Activated CD4-positive, alpha-beta T cell treated with anti-CD3 and anti-CD28 coated beads for 36 hours (primary cell): ENCODE results near the gene FLT4. TPM values are rescaled to one million over a fixed set of nuclear protein-coding genes. Genes with fewer than 3 reads are reported as not detected.
A peak's percentile ranks its signal among the peaks of the same experiment; 100 is the strongest.
"Not testable (repeated sequence)": the region's sequence is repeated elsewhere in the genome, so short reads cannot be mapped to it uniquely, and the experiment has no call there.

Source experiments
- ATAC-seq: fragments of 200-7000 bp; cut with Tn5 transposase; one replicate; pipeline ENCODE4 v1.10.0; 2021; ENCODE audit warnings: mild to moderate bottlenecking, moderate library complexity
- CTCF ChIA-PET: fragments of 350-600 bp; sonication (Branson Sonifier 250); formaldehyde crosslinking; loops from one replicate; lab custom pipeline; 2021; ENCODE audit warnings: antibody characterized with exemption; lab: Charles Lee
- POLR2A ChIA-PET: fragments of 350-600 bp; sonication (Branson Sonifier 250); formaldehyde crosslinking; loops from one replicate; lab custom pipeline; 2021; ENCODE audit warnings: antibody characterized with exemption, inconsistent platforms; lab: Charles Lee
- DNase-seq: peaks from one replicate; pipeline ENCODE4 v3.0.0-alpha.2; 2020
- H3K27ac Mint-ChIP-seq: one replicate; pipeline ENCODE4 v1.8.0; 2021; ENCODE audit warnings: mixed read lengths
- H3K27me3 Mint-ChIP-seq: one replicate; pipeline ENCODE4 v1.8.0; 2021; ENCODE audit warnings: mixed read lengths
- H3K36me3 Mint-ChIP-seq: one replicate; pipeline ENCODE4 v1.8.0; 2021; ENCODE audit warnings: low read depth, mixed read lengths
- H3K4me1 Mint-ChIP-seq: one replicate; pipeline ENCODE4 v1.8.0; 2021; ENCODE audit warnings: mixed read lengths
- H3K4me3 Mint-ChIP-seq: one replicate; pipeline ENCODE4 v1.8.0; 2021; ENCODE audit warnings: mild to moderate bottlenecking, moderate library complexity, mixed read lengths
- H3K9me3 Mint-ChIP-seq: one replicate; pipeline ENCODE4 v1.8.0; 2021; ENCODE audit warnings: low read depth, mixed read lengths
- intact Hi-C, 2 experiments: fragments of 100-400 bp; cut with DNase I in 1 of 2; cut with micrococcal nuclease in 1 of 2; formaldehyde crosslinking; loops; one replicate each; pipeline versions ENCODE4 v1.14.2 to v1.15.1; 2022 to 2024; cut with DNase I, micrococcal nuclease
- total RNA-seq, 2 experiments: library from RNA; stranded (reverse); gene quantifications; one replicate each; pipeline ENCODE4 v1.2.3, GENCODE V29; 2021

The FLT4 gene
- under 1 TPM; 0.75 to 0.98 TPM for total RNA-seq

- POLR2A ChIA-PET, result no interaction called here
- Mint-ChIP-seq H3K4me3 (peak within 1 kb of the TSS; percentile 64), H3K27ac (no peak within 1 kb of the TSS), H3K4me1 (peaks cover 7% of the 10 kb centered on the region), H3K9me3 (no peaks in the 10 kb centered on the region), H3K36me3 (no peaks in the 10 kb centered on the region), H3K27me3 (peaks cover 37% of the 10 kb centered on the region)
- ATAC-seq (peak; percentile 52), DNase-seq (peak; percentile 19)
- intact Hi-C loops, result no loop called here
- CTCF ChIA-PET, result interaction anchor here (1.0 kb wide), 1 partner anchor 441 kb away, joined by 3 read pairs; the partner anchor contains the start of gene RASGEF1C
These were observed at the start of gene FLT4 for GRCh38 chr5:180649297-180650039. FLT4 (minus strand) TSS chr5:180649600; CDS start chr5:180649545, 55 bp downstream.

GRCh38 chr5:180699042-180699441 lies 49.6 kb upstream of the FLT4 start:
- peaks cover 2% of the 10 kb centered on the region for H3K36me3 Mint-ChIP-seq
- ChIA-PET CTCF (no interaction called here), POLR2A (no interaction called here)
- peaks cover 5% of the 10 kb centered on the region for H3K9me3 Mint-ChIP-seq
- DNase-seq, result no peak
- H3K27ac Mint-ChIP-seq, result no peak overlapping the region
- H3K27me3 Mint-ChIP-seq, result peaks cover 6% of the 10 kb centered on the region
- intact Hi-C loops, result loop anchor here in 1 of 2 experiments (1.0 to 2.0 kb wide), 2 partner anchors 11 to 18 kb away; no protein-coding TSS in a partner anchor
- H3K4me1 Mint-ChIP-seq, result peaks cover 8% of the 10 kb centered on the region
- no peak overlapping the region for H3K4me3 Mint-ChIP-seq
- ATAC-seq, result peak; percentile 88

GRCh38 chr5:180696116-180696515 lies 46.7 kb upstream of the FLT4 start:
- POLR2A ChIA-PET, result no interaction called here
- intact Hi-C loops, result no loop called here
- CTCF ChIA-PET, result no interaction called here
- Mint-ChIP-seq H3K36me3 (peaks cover 2% of the 10 kb centered on the region), H3K4me1 (peaks cover 19% of the 10 kb centered on the region), H3K27ac (no peak overlapping the region), H3K9me3 (peaks cover 3% of the 10 kb centered on the region), H3K27me3 (peaks cover 6% of the 10 kb centered on the region), H3K4me3 (no peak overlapping the region)
- DNase-seq (no peak), ATAC-seq (no peak)

GRCh38 chr5:180692429-180692828 lies 43.0 kb upstream of the FLT4 start:
- ATAC-seq, result no peak
- H3K9me3 Mint-ChIP-seq, result no peaks in the 10 kb centered on the region
- H3K4me3 Mint-ChIP-seq, result no peak overlapping the region
- H3K4me1 Mint-ChIP-seq, result peaks cover 40% of the 10 kb centered on the region
- POLR2A ChIA-PET, result no interaction called here
- intact Hi-C loops, result no loop called here
- CTCF ChIA-PET, result interaction anchor here (1.3 to 1.7 kb wide), 2 partner anchors 9 to 26 kb away, joined by 4 to 9 read pairs; no protein-coding TSS in a partner anchor
- H3K36me3 Mint-ChIP-seq, result no peaks in the 10 kb centered on the region
- H3K27ac Mint-ChIP-seq, result no peak overlapping the region
- no peak for DNase-seq
- H3K27me3 Mint-ChIP-seq, result no peaks in the 10 kb centered on the region

- ChIA-PET POLR2A (interaction anchor here (0.6 kb wide), 1 partner anchor 17 kb away, joined by 3 read pairs; no protein-coding TSS in a partner anchor), CTCF (interaction anchor here (0.7 to 1.7 kb wide), 4 partner anchors 10 to 92 kb away, joined by 3 to 9 read pairs (median 3); no protein-coding TSS in a partner anchor)
- Mint-ChIP-seq H3K27me3 (no peaks in the 10 kb centered on the region), H3K4me3 (no peak overlapping the region), H3K9me3 (no peaks in the 10 kb centered on the region), H3K4me1 (peaks cover 49% of the 10 kb centered on the region), H3K27ac (no peak overlapping the region), H3K36me3 (no peaks in the 10 kb centered on the region)
- no peak for ATAC-seq
- intact Hi-C loops, result no loop called here
- DNase-seq, result no peak
These were observed 41.6 kb upstream of the FLT4 start for GRCh38 chr5:180691046-180691445.

- POLR2A ChIA-PET, result no interaction called here
- ATAC-seq (no peak), DNase-seq (no peak)
- Mint-ChIP-seq H3K36me3 (no peaks in the 10 kb centered on the region), H3K9me3 (no peaks in the 10 kb centered on the region), H3K4me1 (peaks cover 54% of the 10 kb centered on the region), H3K4me3 (no peak overlapping the region), H3K27ac (no peak overlapping the region), H3K27me3 (no peaks in the 10 kb centered on the region)
- intact Hi-C loops, result no loop called here
- CTCF ChIA-PET, result interaction anchor here (0.9 kb wide), 1 partner anchor 23 kb away, joined by 3 read pairs; no protein-coding TSS in a partner anchor
These were observed 41.2 kb upstream of the FLT4 start for GRCh38 chr5:180690562-180690961.

- Mint-ChIP-seq H3K36me3 (no peaks in the 10 kb centered on the region), H3K27me3 (no peaks in the 10 kb centered on the region), H3K4me1 (peaks cover 58% of the 10 kb centered on the region), H3K27ac (peak overlapping the region; percentile 88), H3K4me3 (peak overlapping the region; percentile 61), H3K9me3 (no peaks in the 10 kb centered on the region)
- no peak for ATAC-seq
- CTCF ChIA-PET, result interaction anchor here (0.6 kb wide), 1 partner anchor 108 kb away, joined by 3 read pairs; no protein-coding TSS in a partner anchor
- intact Hi-C loops, result loop anchor here (1.0 to 2.0 kb wide), 3 partner anchors 29 to 397 kb away; partner anchors contain the start of gene MAPK9 (in 1 of the 2)
- no peak for DNase-seq
- POLR2A ChIA-PET, result no interaction called here
These were observed 40.4 kb upstream of the FLT4 start for GRCh38 chr5:180689775-180690174.

GRCh38 chr5:180689071-180689694 lies 39.8 kb upstream of the FLT4 start:
- ChIA-PET CTCF (interaction anchor here (0.6 kb wide), 1 partner anchor 108 kb away, joined by 3 read pairs; no protein-coding TSS in a partner anchor), POLR2A (interaction anchor here (0.6 kb wide), 1 partner anchor 30 kb away, joined by 3 read pairs; no protein-coding TSS in a partner anchor)
- peaks cover 63% of the 10 kb centered on the region for H3K4me1 Mint-ChIP-seq
- no peaks in the 10 kb centered on the region for H3K9me3 Mint-ChIP-seq
- intact Hi-C loops, result loop anchor here (1.0 to 2.0 kb wide), 3 partner anchors 29 to 396 kb away; partner anchors contain the start of gene MAPK9 (in 1 of the 2)
- H3K4me3 Mint-ChIP-seq, result peak overlapping the region; percentile 61
- peak; percentile 66 for ATAC-seq
- DNase-seq, result peak; percentile 65
- H3K27ac Mint-ChIP-seq, result peak overlapping the region; percentile 88
- no peaks in the 10 kb centered on the region for H3K27me3 Mint-ChIP-seq
- no peaks in the 10 kb centered on the region for H3K36me3 Mint-ChIP-seq

GRCh38 chr5:180688330-180689070 lies 39.1 kb upstream of the FLT4 start:
- peaks cover 69% of the 10 kb centered on the region for H3K4me1 Mint-ChIP-seq
- H3K4me3 Mint-ChIP-seq, result peak overlapping the region; percentile 61
- intact Hi-C loops, result loop anchor here (1.0 to 2.0 kb wide), 4 partner anchors 11 to 396 kb away; partner anchors contain the start of gene MAPK9 (in 1 of the 2)
- CTCF ChIA-PET, result interaction anchor here (0.5 to 1.3 kb wide), 4 partner anchors 13 to 128 kb away, joined by 3 to 5 read pairs (median 4); no protein-coding TSS in a partner anchor
- no peaks in the 10 kb centered on the region for H3K27me3 Mint-ChIP-seq
- peak; percentile 82 for ATAC-seq
- peak; percentile 60 for DNase-seq
- H3K36me3 Mint-ChIP-seq, result no peaks in the 10 kb centered on the region
- peak overlapping the region; percentile 88 for H3K27ac Mint-ChIP-seq
- no peaks in the 10 kb centered on the region for H3K9me3 Mint-ChIP-seq
- POLR2A ChIA-PET, result interaction anchor here (0.6 kb wide), 2 partner anchors 30 to 216 kb away, joined by 3 to 4 read pairs; no protein-coding TSS in a partner anchor

- intact Hi-C loops, H3K36me3 Mint-ChIP-seq, H3K4me3 Mint-ChIP-seq, POLR2A ChIA-PET, DNase-seq, H3K27ac Mint-ChIP-seq, H3K27me3 Mint-ChIP-seq, ATAC-seq, H3K9me3 Mint-ChIP-seq: not testable (repeated sequence)
- CTCF ChIA-PET, result interaction anchor here (0.7 kb wide), 1 partner anchor 39 kb away, joined by 3 read pairs; no protein-coding TSS in a partner anchor
- peaks cover 72% of the 10 kb centered on the region for H3K4me1 Mint-ChIP-seq
These were observed 37.4 kb upstream of the FLT4 start for GRCh38 chr5:180686799-180687198.
